Measurements from ENCODE around the gene C2orf69.
"Not testable (repeated sequence)": the region's sequence is repeated elsewhere in the genome, so short reads cannot be mapped to it uniquely, and the experiment has no call there.

C2orf69 gene

GRCh38 chr2:199901942-199902341 lies 9.2 kb upstream of the C2orf69 start:
- H3K4me3 ChIP-seq (ENCODE audit: low read length) = no peak overlapping the region
- no peak for DNase-seq (ENCODE audit: low read depth)
- TF ChIP-seq CTCF (IDR thresholded peaks at IDR 0.05; ENCODE audit: insufficient read depth, low read depth, low read length, missing control alignments) = no peak

- no peak for DNase-seq (ENCODE audit: low read depth)
- H3K4me3 ChIP-seq (ENCODE audit: low read length) = no peak overlapping the region
- TF ChIP-seq CTCF (IDR thresholded peaks at IDR 0.05; ENCODE audit: insufficient read depth, low read depth, low read length, missing control alignments) = no peak
Observed at GRCh38 chr2:199902486-199903110, 8.5 kb upstream of the C2orf69 start.

GRCh38 chr2:199903111-199903510 lies 8.0 kb upstream of the C2orf69 start:
- no peak for TF ChIP-seq CTCF (IDR thresholded peaks at IDR 0.05; ENCODE audit: insufficient read depth, low read depth, low read length, missing control alignments)
- no peak overlapping the region for H3K4me3 ChIP-seq (ENCODE audit: low read length)
- DNase-seq (ENCODE audit: low read depth) = peak; percentile 43

- TF ChIP-seq CTCF (IDR thresholded peaks at IDR 0.05; ENCODE audit: insufficient read depth, low read depth, low read length, missing control alignments) = no peak
- no peak for DNase-seq (ENCODE audit: low read depth)
- H3K4me3 ChIP-seq (ENCODE audit: low read length) = no peak overlapping the region
Observed at GRCh38 chr2:199907008-199907714, 3.9 kb upstream of the C2orf69 start.

GRCh38 chr2:199910338-199911051 lies 598 bp upstream of the C2orf69 start:
- no peak for DNase-seq (ENCODE audit: low read depth)
- no peak for TF ChIP-seq CTCF (IDR thresholded peaks at IDR 0.05; ENCODE audit: insufficient read depth, low read depth, low read length, missing control alignments)
- H3K4me3 ChIP-seq (ENCODE audit: low read length) = peak overlapping the region; percentile 38

- peak overlapping the region; percentile 92 for H3K4me3 ChIP-seq (ENCODE audit: low read length)
- TF ChIP-seq CTCF (IDR thresholded peaks at IDR 0.05; ENCODE audit: insufficient read depth, low read depth, low read length, missing control alignments) = no peak
- no peak for DNase-seq (ENCODE audit: low read depth)
Observed at GRCh38 chr2:199911877-199912161, 726 bp downstream of the C2orf69 start.

- not testable (repeated sequence) for DNase-seq (ENCODE audit: low read depth)
- H3K4me3 ChIP-seq (ENCODE audit: low read length) = peak overlapping the region; percentile 92
Observed at GRCh38 chr2:199912553-199913114, 1.5 kb downstream of the C2orf69 start.
